Vein endothelial cell (primary cell): ENCODE measurements around the gene DND1. TPM values are rescaled to one million over a fixed set of nuclear protein-coding genes. Genes with fewer than 3 reads are reported as not detected.

ENCODE experiments used
- small RNA-seq: library from RNA; depleted of rRNA; stranded (forward); fragments of <200 nt; gene quantifications from one replicate; pipeline ENCODE3, GENCODE V24; 2012
- total RNA-seq: library from RNA; depleted of rRNA; stranded (reverse); fragments of >200 nt; gene quantifications from 2 replicates; pipeline ENCODE4 v1.2.3, GENCODE V29; 2012

DND1 gene
- total RNA-seq, result 0.38 TPM in 1 of 2 replicates, not detected in the other

GRCh38 chr5:140673187-140673976 lies at the start of gene DND1:
Gene DND1, minus strand, starts transcription at chr5:140673576. Its CDS starts 34 bp downstream, at chr5:140673542.

GRCh38 chr5:140700177-140701144 lies 27.1 kb upstream of the DND1 start, which contains the start of gene ZMAT2:
Gene ZMAT2, plus strand, starts transcription at chr5:140700447. Its CDS starts 14 bp downstream, at chr5:140700461.

GRCh38 chr5:140690941-140691924 lies 17.9 kb upstream of the DND1 start, which contains the start of the genes HARS1 and HARS2:
Gene HARS1, minus strand, starts transcription at chr5:140691370. Its CDS starts 66 bp downstream, at chr5:140691304.
Gene HARS2, plus strand, starts transcription at chr5:140691455. Its CDS starts 194 bp downstream, at chr5:140691649.

GRCh38 chr5:140664359-140665119 lies 8.8 kb downstream of the DND1 start, which contains the start of gene WDR55:
Gene WDR55, plus strand, starts transcription at chr5:140664904. Its CDS starts 9 bp downstream, at chr5:140664913.

GRCh38 chr5:140639148-140639981 lies 34.0 kb downstream of the DND1 start, which contains the start of gene TMCO6:
Gene TMCO6, plus strand, starts transcription at chr5:140639451. Its CDS starts 77 bp downstream, at chr5:140639528.

GRCh38 chr5:140633021-140633471 lies 40.3 kb downstream of the DND1 start, which contains the start of gene CD14:
Gene CD14, minus strand, starts transcription at chr5:140633175. Its CDS starts 104 bp downstream, at chr5:140633071.

Small RNA genes within 50 kb of the gene (small RNA-seq; reads per million reads assigned to genes)
- 28.2 reads per million, percentile 98 among the genes with 10 or more reads in this experiment for gene VTRNA1-1
- gene VTRNA1-2, result 18.6 reads per million, percentile 97 among the genes with 10 or more reads in this experiment

Other genes with a start within 250 kb of the DND1 start
- 0.38 and 1.3 TPM in 2 replicates for gene EIF4EBP3, start 125.9 kb downstream of the DND1 start, total RNA-seq
- gene SRA1, start 116.1 kb downstream of the DND1 start, total RNA-seq, result 21.2 and 23.5 TPM in 2 replicates
- 7.3 and 9.5 TPM in 2 replicates for gene APBB3, start 109.0 kb downstream of the DND1 start, total RNA-seq
- gene SLC35A4, start 108.7 kb downstream of the DND1 start, total RNA-seq, result 24.8 and 30.7 TPM in 2 replicates
- gene CD14, start 40.4 kb downstream of the DND1 start, total RNA-seq, result 0.57 TPM in 1 of 2 replicates, not detected in the other
- gene TMCO6, start 34.1 kb downstream of the DND1 start, total RNA-seq, result 9.8 and 20.6 TPM in 2 replicates
- gene NDUFA2, start 25.9 kb downstream of the DND1 start, total RNA-seq, result 24.4 and 30.4 TPM in 2 replicates
- gene IK, start 25.7 kb downstream of the DND1 start, total RNA-seq, result 72.5 and 85.6 TPM in 2 replicates
- gene WDR55, start 8.7 kb downstream of the DND1 start, total RNA-seq, result 28.4 and 28.8 TPM in 2 replicates
- gene HARS1, start 17.8 kb upstream of the DND1 start, total RNA-seq, result 48.7 and 60.9 TPM in 2 replicates
- gene HARS2, start 17.9 kb upstream of the DND1 start, total RNA-seq, result 31.7 and 39.1 TPM in 2 replicates
- 25.2 and 32.4 TPM in 2 replicates for gene ZMAT2, start 26.9 kb upstream of the DND1 start, total RNA-seq
- gene PCDHA1, start 112.6 kb upstream of the DND1 start, total RNA-seq, result not detected in 2 replicates
- gene PCDHA2, start 121.3 kb upstream of the DND1 start, total RNA-seq, result under 0.01 TPM in 1 of 2 replicates, not detected in the other
- gene PCDHA3, start 127.5 kb upstream of the DND1 start, total RNA-seq, result under 0.01 and 0.19 TPM in 2 replicates
- 0.10 and 0.33 TPM in 2 replicates for gene PCDHA4, start 133.5 kb upstream of the DND1 start, total RNA-seq
- under 0.01 and 0.10 TPM in 2 replicates for gene PCDHA5, start 148.0 kb upstream of the DND1 start, total RNA-seq
- 0.19 and 0.33 TPM in 2 replicates for gene PCDHA6, start 154.4 kb upstream of the DND1 start, total RNA-seq
- 0.19 and 0.33 TPM in 2 replicates for gene PCDHA7, start 160.7 kb upstream of the DND1 start, total RNA-seq
- gene PCDHA8, start 167.6 kb upstream of the DND1 start, total RNA-seq, result under 0.01 TPM in 1 of 2 replicates, not detected in the other
- under 0.01 TPM in 2 replicates for gene PCDHA9, start 174.8 kb upstream of the DND1 start, total RNA-seq
- gene PCDHA10, start 182.3 kb upstream of the DND1 start, total RNA-seq, result under 0.01 and 0.19 TPM in 2 replicates
- gene PCDHA11, start 195.4 kb upstream of the DND1 start, total RNA-seq, result under 0.01 and 0.10 TPM in 2 replicates
- under 0.01 TPM in 1 of 2 replicates, not detected in the other for gene PCDHA12, start 201.7 kb upstream of the DND1 start, total RNA-seq
- gene PCDHA13, start 208.5 kb upstream of the DND1 start, total RNA-seq, result not detected in 2 replicates